GM13976 (cell line): ENCODE measurements around the gene CDRT4.

Experiments used
- DNase-seq: peaks from one replicate; pipeline ENCODE4 v3.0.0; 2012; ENCODE audit warnings: low spot score
- CTCF ChIP-seq: IDR thresholded peaks from 2 replicates; pipeline ENCODE4 v1.5.1; 2012; ENCODE audit warnings: borderline replicate concordance, mild to moderate bottlenecking; ENCODE audit not compliant: insufficient read depth; ENCODE audit errors: extremely low read depth, missing control alignments, control extremely low read depth
- in situ Hi-C: fragments of 300-500 bp; cut with MboI; formaldehyde crosslinking; loops from one replicate; pipeline ENCODE4 v1.12.0; 2022; ENCODE audit warnings: low sequenced_read_pairs, mixed read lengths, inconsistent platforms; ENCODE audit not compliant: unreplicated experiment

CDRT4 gene

GRCh38 chr17:15475631-15476354 lies 8.4 kb upstream of the CDRT4 start:
- DNase-seq: no peak
- in situ Hi-C loops: no loop called here
- no peak for TF ChIP-seq CTCF

- in situ Hi-C loops: no loop called here
- no peak for TF ChIP-seq CTCF
- no peak for DNase-seq
Observed at GRCh38 chr17:15472891-15473290, 5.5 kb upstream of the CDRT4 start.

GRCh38 chr17:15470536-15470935 lies 3.1 kb upstream of the CDRT4 start:
- TF ChIP-seq CTCF: no peak
- no peak for DNase-seq
- in situ Hi-C loops: no loop called here

- no peak for TF ChIP-seq CTCF
- no peak for DNase-seq
- in situ Hi-C loops: no loop called here
Observed at GRCh38 chr17:15469260-15469659, 1.8 kb upstream of the CDRT4 start.

- DNase-seq: no peak
- TF ChIP-seq CTCF: no peak
- in situ Hi-C loops: no loop called here
Observed at GRCh38 chr17:15468126-15468525, 705 bp upstream of the CDRT4 start.

GRCh38 chr17:15466131-15466530 lies 1.3 kb downstream of the CDRT4 start:
- TF ChIP-seq CTCF: no peak
- no peak for DNase-seq
- in situ Hi-C loops: no loop called here
